ENCODE measurements around the gene PTPRK.

PTPRK gene

GRCh38 chr6:128397996-128398395, 122.4 kb downstream of the PTPRK start:
- Histone ChIP-seq H3K9ac (ENCODE audit: low read length) (no peak overlapping the region), H3K79me2 (ENCODE audit: low read length) (no peaks in the 10 kb centered on the region), H3K27me3 (ENCODE audit: low read depth, low read length) (no peaks in the 10 kb centered on the region), H3K27ac (ENCODE audit: low read length) (no peak overlapping the region), H3K4me3 (ENCODE audit: low read length) (no peak overlapping the region), H3K4me1 (ENCODE audit: low read length) (no peaks in the 10 kb centered on the region), H2AFZ (ENCODE audit: low read depth, low read length) (no peak overlapping the region), H4K20me1 (ENCODE audit: insufficient read depth, low read length) (no peaks in the 10 kb centered on the region), H3K4me2 (ENCODE audit: low read length) (no peak overlapping the region), H3K36me3 (replicated peaks; ENCODE audit: low read depth, low read length) (no peaks in the 10 kb centered on the region), H3K9me3 (ENCODE audit: insufficient read depth, low read length) (no peaks in the 10 kb centered on the region)
- TF ChIP-seq CTCF (IDR thresholded peaks at IDR 0.05; ENCODE audit: low read depth, low read length) (no peak), EZH2phosphoT487 (IDR thresholded peaks at IDR 0.05; ENCODE audit: low read depth) (no peak)

- no peak overlapping the region for H2AFZ ChIP-seq (ENCODE audit: low read depth, low read length)
- H3K4me2 ChIP-seq (ENCODE audit: low read length) = no peak overlapping the region
- no peak overlapping the region for H3K4me3 ChIP-seq (ENCODE audit: low read length)
- TF ChIP-seq EZH2phosphoT487 (IDR thresholded peaks at IDR 0.05; ENCODE audit: low read depth) = no peak
- no peak for TF ChIP-seq CTCF (IDR thresholded peaks at IDR 0.05; ENCODE audit: low read depth, low read length)
- no peak overlapping the region for H3K27ac ChIP-seq (ENCODE audit: low read length)
- no peaks in the 10 kb centered on the region for H3K9me3 ChIP-seq (ENCODE audit: insufficient read depth, low read length)
- no peaks in the 10 kb centered on the region for H4K20me1 ChIP-seq (ENCODE audit: insufficient read depth, low read length)
- H3K36me3 ChIP-seq (replicated peaks; ENCODE audit: low read depth, low read length) = no peaks in the 10 kb centered on the region
- H3K9ac ChIP-seq (ENCODE audit: low read length) = no peak overlapping the region
- no peaks in the 10 kb centered on the region for H3K27me3 ChIP-seq (ENCODE audit: low read depth, low read length)
- H3K4me1 ChIP-seq (ENCODE audit: low read length) = no peaks in the 10 kb centered on the region
- H3K79me2 ChIP-seq (ENCODE audit: low read length) = no peaks in the 10 kb centered on the region
Measured at GRCh38 chr6:128395596-128395995, 124.8 kb downstream of the PTPRK start.

- H3K27ac ChIP-seq (ENCODE audit: low read length) = no peak overlapping the region
- no peak overlapping the region for H2AFZ ChIP-seq (ENCODE audit: low read depth, low read length)
- no peak for TF ChIP-seq EZH2phosphoT487 (IDR thresholded peaks at IDR 0.05; ENCODE audit: low read depth)
- TF ChIP-seq CTCF (IDR thresholded peaks at IDR 0.05; ENCODE audit: low read depth, low read length) = no peak
- no peaks in the 10 kb centered on the region for H3K4me1 ChIP-seq (ENCODE audit: low read length)
- H3K9ac ChIP-seq (ENCODE audit: low read length) = no peak overlapping the region
- H3K4me3 ChIP-seq (ENCODE audit: low read length) = no peak overlapping the region
- no peaks in the 10 kb centered on the region for H3K36me3 ChIP-seq (replicated peaks; ENCODE audit: low read depth, low read length)
- no peaks in the 10 kb centered on the region for H4K20me1 ChIP-seq (ENCODE audit: insufficient read depth, low read length)
- no peaks in the 10 kb centered on the region for H3K79me2 ChIP-seq (ENCODE audit: low read length)
- no peak overlapping the region for H3K4me2 ChIP-seq (ENCODE audit: low read length)
- H3K9me3 ChIP-seq (ENCODE audit: insufficient read depth, low read length) = no peaks in the 10 kb centered on the region
- no peaks in the 10 kb centered on the region for H3K27me3 ChIP-seq (ENCODE audit: low read depth, low read length)
Measured at GRCh38 chr6:128395188-128395587, 125.2 kb downstream of the PTPRK start.

GRCh38 chr6:128394167-128394566, 126.2 kb downstream of the PTPRK start:
- no peaks in the 10 kb centered on the region for H3K4me1 ChIP-seq (ENCODE audit: low read length)
- no peak overlapping the region for H3K9ac ChIP-seq (ENCODE audit: low read length)
- no peak overlapping the region for H3K27ac ChIP-seq (ENCODE audit: low read length)
- H3K9me3 ChIP-seq (ENCODE audit: insufficient read depth, low read length) = no peaks in the 10 kb centered on the region
- H3K36me3 ChIP-seq (replicated peaks; ENCODE audit: low read depth, low read length) = no peaks in the 10 kb centered on the region
- H4K20me1 ChIP-seq (ENCODE audit: insufficient read depth, low read length) = no peaks in the 10 kb centered on the region
- no peaks in the 10 kb centered on the region for H3K79me2 ChIP-seq (ENCODE audit: low read length)
- H3K27me3 ChIP-seq (ENCODE audit: low read depth, low read length) = no peaks in the 10 kb centered on the region
- no peak overlapping the region for H3K4me2 ChIP-seq (ENCODE audit: low read length)
- H2AFZ ChIP-seq (ENCODE audit: low read depth, low read length) = no peak overlapping the region
- TF ChIP-seq EZH2phosphoT487 (IDR thresholded peaks at IDR 0.05; ENCODE audit: low read depth) (no peak), CTCF (IDR thresholded peaks at IDR 0.05; ENCODE audit: low read depth, low read length) (no peak)
- no peak overlapping the region for H3K4me3 ChIP-seq (ENCODE audit: low read length)

Measured in OCI-LY3 (cell line).